ENCODE results near the gene SH3PXD2A.
"Not testable (repeated sequence)": the region's sequence is repeated elsewhere in the genome, so short reads cannot be mapped to it uniquely, and the experiment has no call there.

Gene SH3PXD2A

GRCh38 chr10:103645141-103646054 is 210.0 kb downstream of the SH3PXD2A start:
- no peak for DNase-seq (ENCODE audit: low read depth)

- no peak for DNase-seq (ENCODE audit: low read depth)
Observed at GRCh38 chr10:103643381-103643780, 212.0 kb downstream of the SH3PXD2A start.

- DNase-seq (ENCODE audit: low read depth) = no peak
Observed at GRCh38 chr10:103641326-103641725, 214.1 kb downstream of the SH3PXD2A start.

GRCh38 chr10:103640436-103641181 is 214.8 kb downstream of the SH3PXD2A start:
- no peak for DNase-seq (ENCODE audit: low read depth)

- DNase-seq (ENCODE audit: low read depth) = no peak
Observed at GRCh38 chr10:103638948-103639347, 216.4 kb downstream of the SH3PXD2A start.

GRCh38 chr10:103637927-103638557 is 217.3 kb downstream of the SH3PXD2A start:
- DNase-seq (ENCODE audit: low read depth) = no peak

- no peak for DNase-seq (ENCODE audit: low read depth)
Observed at GRCh38 chr10:103637011-103637410, 218.4 kb downstream of the SH3PXD2A start.

GRCh38 chr10:103636492-103636891 is 218.9 kb downstream of the SH3PXD2A start:
- DNase-seq (ENCODE audit: low read depth) = no peak

- no peak for DNase-seq (ENCODE audit: low read depth)
Observed at GRCh38 chr10:103635580-103635979, 219.8 kb downstream of the SH3PXD2A start.

- no peak for DNase-seq (ENCODE audit: low read depth)
Observed at GRCh38 chr10:103633846-103634245, 221.5 kb downstream of the SH3PXD2A start.

GRCh38 chr10:103632871-103633270 is 222.5 kb downstream of the SH3PXD2A start:
- DNase-seq (ENCODE audit: low read depth) = not testable (repeated sequence)

- DNase-seq (ENCODE audit: low read depth) = no peak
Observed at GRCh38 chr10:103632247-103632642, 223.1 kb downstream of the SH3PXD2A start.

- DNase-seq (ENCODE audit: low read depth) = no peak
Observed at GRCh38 chr10:103630156-103630555, 225.2 kb downstream of the SH3PXD2A start.

GRCh38 chr10:103629581-103629980 is 225.8 kb downstream of the SH3PXD2A start:
- DNase-seq (ENCODE audit: low read depth) = no peak

- no peak for DNase-seq (ENCODE audit: low read depth)
Observed at GRCh38 chr10:103627893-103628292, 227.5 kb downstream of the SH3PXD2A start.

GRCh38 chr10:103627111-103627892 is 228.1 kb downstream of the SH3PXD2A start:
- DNase-seq (ENCODE audit: low read depth) = no peak

GRCh38 chr10:103626178-103626577 is 229.2 kb downstream of the SH3PXD2A start:
- DNase-seq (ENCODE audit: low read depth) = no peak

- no peak for DNase-seq (ENCODE audit: low read depth)
Observed at GRCh38 chr10:103622935-103623574, 232.3 kb downstream of the SH3PXD2A start.

- no peak for DNase-seq (ENCODE audit: low read depth)
Observed at GRCh38 chr10:103622286-103622685, 233.1 kb downstream of the SH3PXD2A start.

GRCh38 chr10:103621783-103622125 is 233.6 kb downstream of the SH3PXD2A start:
- no peak for DNase-seq (ENCODE audit: low read depth)
